Posterior vena cava (tissue), 2 donors: Measurements from ENCODE around the gene SAMD5. TPM values are rescaled to one million over a fixed set of nuclear protein-coding genes. Genes with fewer than 3 reads are reported as not detected.

ENCODE experiments used
- DNase-seq: peaks from one replicate; pipeline ENCODE4 v3.0.0-alpha.2; 2020; ENCODE audit warnings: low spot score
- intact Hi-C, 2 donors: fragments of 100-400 bp; cut with DNase I; formaldehyde crosslinking; loops; one replicate each; pipeline versions ENCODE4 v1.14.1 to v1.14.2; 2022 to 2023
- total RNA-seq, 2 donors: library from RNA; stranded (reverse); fragmentation: NEBNext Ultra II Directional; extraction: Animal tissue kit (Norgen Biotek cat#: 25700); gene quantifications; one replicate each; pipeline ENCODE4 v1.2.1, GENCODE V29; 2021
- donor health status: DM: yes; HTN: yes; CAD: no.
- donor health status: DM: yes; HTN: yes; CAD: no.

The SAMD5 gene
- total RNA-seq, 2 donors from 2014 or later: 1.2 to 1.9 TPM

- no peak for DNase-seq
- intact Hi-C loops: no loop called here
Observed at GRCh38 chr6:147560670-147561069, 52.2 kb downstream of the SAMD5 start.

GRCh38 chr6:147561726-147562125, 53.2 kb downstream of the SAMD5 start:
- intact Hi-C loops: no loop called here
- DNase-seq: no peak

GRCh38 chr6:147563472-147563871, 55.0 kb downstream of the SAMD5 start:
- DNase-seq: no peak
- intact Hi-C loops: no loop called here

GRCh38 chr6:147564556-147564955, 56.1 kb downstream of the SAMD5 start:
- DNase-seq: no peak
- intact Hi-C loops: no loop called here

GRCh38 chr6:147566244-147566898, 57.9 kb downstream of the SAMD5 start:
- intact Hi-C loops: no loop called here
- no peak for DNase-seq

GRCh38 chr6:147567141-147567805, 58.8 kb downstream of the SAMD5 start:
- DNase-seq: no peak
- intact Hi-C loops: no loop called here

GRCh38 chr6:147569788-147570187, 61.3 kb downstream of the SAMD5 start:
- DNase-seq: no peak
- intact Hi-C loops: no loop called here

- intact Hi-C loops: no loop called here
- no peak for DNase-seq
Observed at GRCh38 chr6:147570681-147571080, 62.2 kb downstream of the SAMD5 start.

- intact Hi-C loops: no loop called here
- DNase-seq: no peak
Observed at GRCh38 chr6:147577488-147577887, 69.0 kb downstream of the SAMD5 start.

GRCh38 chr6:147578159-147578558, 69.7 kb downstream of the SAMD5 start:
- DNase-seq: no peak
- intact Hi-C loops: no loop called here

GRCh38 chr6:147578883-147579282, 70.4 kb downstream of the SAMD5 start:
- DNase-seq: no peak
- intact Hi-C loops: no loop called here

- intact Hi-C loops: no loop called here
- DNase-seq: no peak
Observed at GRCh38 chr6:147579667-147580066, 71.2 kb downstream of the SAMD5 start.

- intact Hi-C loops: no loop called here
- no peak for DNase-seq
Observed at GRCh38 chr6:147582991-147583390, 74.5 kb downstream of the SAMD5 start.

- no peak for DNase-seq
- intact Hi-C loops: no loop called here
Observed at GRCh38 chr6:147585256-147585655, 76.8 kb downstream of the SAMD5 start.

- no peak for DNase-seq
- intact Hi-C loops: no loop called here
Observed at GRCh38 chr6:147586044-147586443, 77.6 kb downstream of the SAMD5 start.

- intact Hi-C loops: no loop called here
- no peak for DNase-seq
Observed at GRCh38 chr6:147587907-147588306, 79.4 kb downstream of the SAMD5 start.

GRCh38 chr6:147588469-147588868, 80.0 kb downstream of the SAMD5 start:
- intact Hi-C loops: no loop called here
- DNase-seq: no peak

GRCh38 chr6:147589739-147590250, 81.3 kb downstream of the SAMD5 start:
- intact Hi-C loops: no loop called here
- no peak for DNase-seq

GRCh38 chr6:147595961-147596360, 87.5 kb downstream of the SAMD5 start:
- intact Hi-C loops: no loop called here
- DNase-seq: no peak

GRCh38 chr6:147603392-147604081, 95.0 kb downstream of the SAMD5 start:
- intact Hi-C loops: no loop called here
- no peak for DNase-seq

- intact Hi-C loops: no loop called here
- DNase-seq: no peak
Observed at GRCh38 chr6:147604373-147604772, 95.9 kb downstream of the SAMD5 start.
